Activated naive CD4-positive, alpha-beta T cell treated with anti-CD3 and anti-CD28 coated beads for 36 hours (primary cell): ENCODE results near the gene UGT1A4. TPM values are rescaled to one million over a fixed set of nuclear protein-coding genes. Genes with fewer than 3 reads are reported as not detected.

ENCODE experiments used
- CTCF ChIA-PET: fragments of 350-600 bp; sonication (Branson Sonifier 250); formaldehyde crosslinking; loops from one replicate; lab custom pipeline; 2021; ENCODE audit warnings: antibody characterized with exemption; lab: Charles Lee
- DNase-seq: peaks from one replicate; pipeline ENCODE4 v3.0.0-alpha.2; 2020
- H3K27ac Mint-ChIP-seq: one replicate; pipeline ENCODE4 v1.8.0; 2021; ENCODE audit warnings: mild to moderate bottlenecking, mixed read lengths
- H3K27me3 Mint-ChIP-seq: one replicate; pipeline ENCODE4 v1.8.0; 2021; ENCODE audit warnings: low read depth, mixed read lengths
- H3K36me3 Mint-ChIP-seq: one replicate; pipeline ENCODE4 v1.8.0; 2021; ENCODE audit warnings: low read depth, mixed read lengths
- H3K4me1 Mint-ChIP-seq: one replicate; pipeline ENCODE4 v1.8.0; 2021; ENCODE audit warnings: low read depth, mixed read lengths
- H3K4me3 Mint-ChIP-seq: one replicate; pipeline ENCODE4 v1.8.0; 2021; ENCODE audit warnings: mild to moderate bottlenecking, moderate library complexity, mixed read lengths
- H3K9me3 Mint-ChIP-seq: one replicate; pipeline ENCODE4 v1.8.0; 2021; ENCODE audit warnings: mixed read lengths
- intact Hi-C: fragments of 100-400 bp; cut with micrococcal nuclease; formaldehyde crosslinking; loops from one replicate; pipeline ENCODE4 v1.15.1; 2023
- total RNA-seq, 2 experiments: library from RNA; stranded (reverse); gene quantifications; one replicate each; pipeline ENCODE4 v1.2.3, GENCODE V29; 2021

UGT1A4 gene
- total RNA-seq = not detected

DNA sequence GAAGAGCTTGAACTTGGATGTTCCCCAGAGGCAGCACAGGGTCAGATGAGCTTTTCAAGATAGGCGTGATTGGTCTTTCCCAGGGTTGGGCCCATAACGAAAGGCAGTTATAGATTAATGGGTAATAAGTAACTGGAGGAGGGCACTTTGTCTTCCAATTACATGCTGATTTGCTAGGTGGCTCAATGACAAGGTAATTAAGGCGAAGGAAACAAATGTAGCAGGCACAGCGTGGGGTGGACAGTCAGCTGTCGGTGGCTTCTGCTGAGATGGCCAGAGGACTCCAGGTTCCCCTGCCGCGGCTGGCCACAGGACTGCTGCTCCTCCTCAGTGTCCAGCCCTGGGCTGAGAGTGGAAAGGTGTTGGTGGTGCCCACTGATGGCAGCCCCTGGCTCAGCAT, at the start of gene UGT1A4:
TSS of gene UGT1A4 (plus strand) at position 185 of the 400 bp plus-strand sequence. CDS start at position 270, 85 bp downstream.
- intact Hi-C loops = no loop called here
- DNase-seq = no peak
- Mint-ChIP-seq H3K27me3 (peaks cover 15% of the 10 kb centered on the region), H3K4me1 (no peaks in the 10 kb centered on the region), H3K27ac (no peak within 1 kb of the TSS), H3K4me3 (no peak within 1 kb of the TSS), H3K9me3 (no peaks in the 10 kb centered on the region), H3K36me3 (no peaks in the 10 kb centered on the region)
- CTCF ChIA-PET = no interaction called here

- CTCF ChIA-PET = no interaction called here
- no peaks in the 10 kb centered on the region for H3K36me3 Mint-ChIP-seq
- H3K9me3 Mint-ChIP-seq = peaks cover 4% of the 10 kb centered on the region
- intact Hi-C loops = no loop called here
- no peak within 1 kb of the TSS for H3K27ac Mint-ChIP-seq
- DNase-seq = no peak
- no peaks in the 10 kb centered on the region for H3K4me1 Mint-ChIP-seq
- H3K4me3 Mint-ChIP-seq = no peak within 1 kb of the TSS
- peaks cover 21% of the 10 kb centered on the region for H3K27me3 Mint-ChIP-seq
Observed at GRCh38 chr2:233671290-233672161, 47.0 kb upstream of the UGT1A4 start, which contains the start of gene UGT1A9. UGT1A9 (plus strand) TSS chr2:233671898; CDS start chr2:233671935, 37 bp downstream.

GRCh38 chr2:233672886-233673285, 45.6 kb upstream of the UGT1A4 start:
- peaks cover 4% of the 10 kb centered on the region for H3K9me3 Mint-ChIP-seq
- CTCF ChIA-PET = no interaction called here
- H3K4me1 Mint-ChIP-seq = no peaks in the 10 kb centered on the region
- H3K27ac Mint-ChIP-seq = no peak overlapping the region
- intact Hi-C loops = no loop called here
- no peak for DNase-seq
- H3K4me3 Mint-ChIP-seq = no peak overlapping the region
- H3K36me3 Mint-ChIP-seq = no peaks in the 10 kb centered on the region
- peaks cover 21% of the 10 kb centered on the region for H3K27me3 Mint-ChIP-seq

DNA sequence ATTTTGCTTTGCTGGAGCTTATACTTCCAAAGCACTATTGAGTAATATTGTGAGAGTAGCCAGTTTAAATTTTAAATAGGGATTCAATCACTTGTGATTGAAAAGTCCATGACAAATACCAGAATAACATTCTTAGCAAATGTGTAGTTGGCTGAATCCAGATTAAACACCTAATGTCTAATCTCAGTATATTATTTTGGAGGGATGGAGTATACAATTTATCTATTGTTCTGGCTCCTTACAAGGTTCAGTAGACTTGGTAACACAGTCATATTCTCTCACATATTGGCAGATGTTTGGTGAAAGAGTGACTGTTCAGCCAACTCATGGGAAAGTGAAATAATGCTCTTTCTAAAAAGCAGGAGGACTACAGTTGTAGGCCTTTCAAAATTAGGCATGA, 44.6 kb upstream of the UGT1A4 start:
- Mint-ChIP-seq H3K9me3 (no peaks in the 10 kb centered on the region), H3K4me3 (no peak overlapping the region), H3K27ac (no peak overlapping the region), H3K4me1 (no peaks in the 10 kb centered on the region), H3K36me3 (no peaks in the 10 kb centered on the region), H3K27me3 (peaks cover 13% of the 10 kb centered on the region)
- CTCF ChIA-PET = no interaction called here
- intact Hi-C loops = no loop called here
- DNase-seq = no peak

DNA sequence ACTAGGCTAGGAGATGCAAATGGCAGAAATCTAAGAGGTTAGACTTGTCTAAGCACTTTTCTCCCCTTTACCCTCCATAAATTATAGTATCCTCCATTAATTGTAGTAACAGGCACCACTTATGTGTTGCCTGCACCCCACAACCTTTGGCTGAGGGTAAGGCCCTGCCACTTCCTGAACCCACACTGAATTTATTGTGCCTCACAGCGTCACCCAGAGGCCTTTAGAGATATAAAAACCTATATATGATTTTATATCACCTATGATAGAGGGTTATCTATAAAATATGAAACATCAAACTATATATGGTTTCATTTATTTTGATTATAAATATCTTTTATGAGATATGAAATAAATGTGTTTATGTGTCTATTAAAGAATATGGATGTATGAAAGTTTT, 44.2 kb upstream of the UGT1A4 start:
- H3K9me3 Mint-ChIP-seq = no peaks in the 10 kb centered on the region
- no peak overlapping the region for H3K4me3 Mint-ChIP-seq
- H3K4me1 Mint-ChIP-seq = no peaks in the 10 kb centered on the region
- CTCF ChIA-PET = no interaction called here
- H3K27me3 Mint-ChIP-seq = peaks cover 13% of the 10 kb centered on the region
- intact Hi-C loops = no loop called here
- H3K36me3 Mint-ChIP-seq = no peaks in the 10 kb centered on the region
- no peak overlapping the region for H3K27ac Mint-ChIP-seq
- no peak for DNase-seq

DNA sequence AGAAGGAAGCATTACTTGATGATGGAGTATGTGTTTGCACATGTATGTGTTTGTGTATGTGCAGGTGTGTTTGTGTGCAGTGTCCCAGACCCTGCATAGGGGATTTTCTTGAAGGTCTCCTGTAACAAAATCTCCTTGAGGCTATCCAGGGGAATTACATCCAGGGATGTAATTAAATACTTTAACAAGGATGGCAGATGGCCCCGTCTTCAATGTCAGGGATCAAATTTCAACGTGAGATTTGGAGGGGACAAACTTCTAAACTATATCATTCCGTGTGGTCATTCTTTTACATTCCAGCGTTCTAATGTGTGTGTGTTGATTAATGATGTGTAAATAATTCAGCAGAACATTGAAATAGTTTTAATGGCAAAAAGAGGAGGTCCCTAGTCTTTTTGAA, 43.5 kb upstream of the UGT1A4 start:
- no peaks in the 10 kb centered on the region for H3K4me1 Mint-ChIP-seq
- H3K36me3 Mint-ChIP-seq = no peaks in the 10 kb centered on the region
- intact Hi-C loops = no loop called here
- H3K27me3 Mint-ChIP-seq = peaks cover 11% of the 10 kb centered on the region
- DNase-seq = no peak
- no peak overlapping the region for H3K27ac Mint-ChIP-seq
- no peak overlapping the region for H3K4me3 Mint-ChIP-seq
- no peaks in the 10 kb centered on the region for H3K9me3 Mint-ChIP-seq
- CTCF ChIA-PET = no interaction called here

GRCh38 chr2:233676046-233676445, 42.5 kb upstream of the UGT1A4 start:
- Mint-ChIP-seq H3K27me3 (peaks cover 2% of the 10 kb centered on the region), H3K9me3 (no peaks in the 10 kb centered on the region), H3K4me1 (no peaks in the 10 kb centered on the region), H3K4me3 (no peak overlapping the region), H3K36me3 (no peaks in the 10 kb centered on the region), H3K27ac (no peak overlapping the region)
- intact Hi-C loops = no loop called here
- CTCF ChIA-PET = no interaction called here
- DNase-seq = no peak

DNA sequence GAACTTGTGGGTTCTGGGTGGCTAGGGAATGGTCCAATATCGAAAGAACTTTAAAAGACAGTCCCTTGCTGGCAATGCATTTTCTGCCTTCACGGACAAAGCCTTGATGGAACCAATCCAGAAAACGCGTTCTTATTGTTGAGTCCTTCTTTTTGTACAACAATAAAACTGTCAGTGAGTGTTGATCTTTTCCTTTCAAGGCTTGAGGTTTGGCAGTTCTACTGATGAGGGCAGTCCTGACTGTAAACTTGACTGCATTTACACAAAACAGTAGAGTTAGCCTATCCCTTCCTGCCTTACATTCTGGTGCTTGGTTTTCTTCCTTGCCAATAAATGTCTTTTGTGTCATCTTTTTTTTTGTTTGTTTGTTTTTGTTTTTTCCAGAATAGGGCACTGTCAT, 39.3 kb upstream of the UGT1A4 start:
- Mint-ChIP-seq H3K9me3 (no peaks in the 10 kb centered on the region), H3K27me3 (no peaks in the 10 kb centered on the region), H3K27ac (no peak overlapping the region), H3K4me1 (no peaks in the 10 kb centered on the region), H3K36me3 (no peaks in the 10 kb centered on the region), H3K4me3 (no peak overlapping the region)
- CTCF ChIA-PET = no interaction called here
- intact Hi-C loops = no loop called here
- DNase-seq = no peak

DNA sequence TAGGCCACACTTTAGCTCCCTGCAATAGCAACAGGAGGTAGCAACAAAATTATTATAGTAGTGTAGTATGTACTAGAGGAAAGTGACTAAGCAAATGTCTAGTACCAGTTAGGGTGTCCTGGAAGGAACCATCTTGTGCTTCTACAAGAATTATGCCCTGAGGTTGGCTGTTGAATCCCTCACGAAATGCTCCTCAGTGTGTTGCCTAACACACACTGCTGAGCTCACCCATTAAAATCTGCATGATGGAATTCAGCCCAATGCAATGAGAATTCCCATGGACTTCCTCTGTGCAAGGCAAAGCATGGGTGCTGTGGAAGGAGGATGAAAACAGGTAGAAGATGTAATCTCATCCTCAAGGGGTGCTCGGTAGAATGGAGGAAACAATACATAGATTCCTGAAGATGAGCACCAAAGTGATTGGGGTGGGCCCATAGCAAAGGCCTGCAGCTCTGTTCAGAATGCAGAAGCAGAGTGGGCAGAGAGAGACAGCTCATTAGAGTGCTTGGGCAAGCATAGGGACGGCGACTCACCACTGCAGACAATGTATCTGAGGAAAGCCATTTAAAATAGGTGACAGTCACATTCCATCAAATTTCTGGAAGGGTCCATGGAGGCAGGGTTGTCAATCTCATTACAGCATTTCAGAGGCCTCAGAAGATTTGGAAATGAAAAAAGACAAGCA, 38.0 kb upstream of the UGT1A4 start:
- no peaks in the 10 kb centered on the region for H3K36me3 Mint-ChIP-seq
- DNase-seq = no peak
- intact Hi-C loops = no loop called here
- no peaks in the 10 kb centered on the region for H3K4me1 Mint-ChIP-seq
- H3K9me3 Mint-ChIP-seq = no peaks in the 10 kb centered on the region
- no peak overlapping the region for H3K27ac Mint-ChIP-seq
- no peak overlapping the region for H3K4me3 Mint-ChIP-seq
- H3K27me3 Mint-ChIP-seq = no peaks in the 10 kb centered on the region
- CTCF ChIA-PET = no interaction called here

- H3K27me3 Mint-ChIP-seq = no peaks in the 10 kb centered on the region
- H3K9me3 Mint-ChIP-seq = no peaks in the 10 kb centered on the region
- H3K27ac Mint-ChIP-seq = no peak within 1 kb of the TSS
- H3K4me1 Mint-ChIP-seq = no peaks in the 10 kb centered on the region
- no peak within 1 kb of the TSS for H3K4me3 Mint-ChIP-seq
- intact Hi-C loops = no loop called here
- DNase-seq = no peak
- CTCF ChIA-PET = interaction anchor here (0.6 to 0.7 kb wide), 2 partner anchors 9 to 533 kb away, joined by 3 to 4 read pairs; no protein-coding TSS in a partner anchor
- H3K36me3 Mint-ChIP-seq = no peaks in the 10 kb centered on the region
Observed at GRCh38 chr2:233681521-233682099, 36.9 kb upstream of the UGT1A4 start, which contains the start of gene UGT1A7. UGT1A7 (plus strand) TSS chr2:233681901; CDS start chr2:233681938, 37 bp downstream.

GRCh38 chr2:233684640-233685039, 33.9 kb upstream of the UGT1A4 start:
- no peaks in the 10 kb centered on the region for H3K36me3 Mint-ChIP-seq
- no peak overlapping the region for H3K4me3 Mint-ChIP-seq
- H3K27me3 Mint-ChIP-seq = peaks cover 3% of the 10 kb centered on the region
- DNase-seq = no peak
- intact Hi-C loops = no loop called here
- no peak overlapping the region for H3K27ac Mint-ChIP-seq
- H3K9me3 Mint-ChIP-seq = no peaks in the 10 kb centered on the region
- CTCF ChIA-PET = no interaction called here
- H3K4me1 Mint-ChIP-seq = no peaks in the 10 kb centered on the region

GRCh38 chr2:233686928-233687327, 31.6 kb upstream of the UGT1A4 start:
- H3K9me3 Mint-ChIP-seq = no peaks in the 10 kb centered on the region
- H3K4me3 Mint-ChIP-seq = no peak overlapping the region
- intact Hi-C loops = no loop called here
- no peaks in the 10 kb centered on the region for H3K4me1 Mint-ChIP-seq
- H3K36me3 Mint-ChIP-seq = no peaks in the 10 kb centered on the region
- CTCF ChIA-PET = no interaction called here
- H3K27ac Mint-ChIP-seq = no peak overlapping the region
- H3K27me3 Mint-ChIP-seq = peaks cover 3% of the 10 kb centered on the region
- DNase-seq = no peak
